IMR-90 (cell line): ENCODE measurements around the gene MYL2. TPM values are rescaled to one million over a fixed set of nuclear protein-coding genes. Genes with fewer than 3 reads are reported as not detected.

Experiments used
- ATAC-seq: fragments of 200-7000 bp; cut with Tn5 transposase; 2 replicates; pipeline ENCODE4 v1.9.1; 2020; ENCODE audit warnings: low read depth, mild to moderate bottlenecking, moderate library complexity
- BruUV-seq: library from RNA; stranded (reverse); fragments of 400-500 nt; replicated peaks from 2 replicates; lab custom pipeline; 2021; lab: Mats Ljungman, UMichigan
- CTCF ChIA-PET: fragments of 300-600 bp; formaldehyde crosslinking; extraction: SDS; loops from one replicate; lab custom pipeline; 2021; ENCODE audit warnings: antibody characterized with exemption; lab: Yijun Ruan, JAX
- POLR2A ChIA-PET: fragments of 300-600 bp; sonication (Branson Sonifier 250); formaldehyde crosslinking; loops from one replicate; lab custom pipeline; 2022; ENCODE audit warnings: antibody characterized with exemption; ENCODE audit not compliant: unreplicated experiment; lab: Charles Lee
- DNase-seq: peaks from one replicate; pipeline ENCODE4 v3.0.0; 2013
- H2AFZ ChIP-seq: replicated peaks from 2 replicates; pipeline ENCODE3; 2013; ENCODE audit warnings: low read length, mild to moderate bottlenecking; ENCODE audit not compliant: poor library complexity
- H2AK5ac ChIP-seq: 2 replicates; pipeline ENCODE4 v1.6.1; 2013; ENCODE audit warnings: low read depth, low read length, inconsistent platforms
- H2AK9ac ChIP-seq: replicated peaks from 2 replicates; pipeline ENCODE3; 2013; ENCODE audit warnings: mild to moderate bottlenecking, low read depth, low read length, moderate library complexity; ENCODE audit not compliant: poor library complexity
- H2BK120ac ChIP-seq: 2 replicates; pipeline ENCODE4 v1.6.1; 2013; ENCODE audit warnings: low read depth, low read length, inconsistent platforms
- H2BK15ac ChIP-seq: 3 replicates; pipeline ENCODE4 v1.6.1; 2013; ENCODE audit warnings: low read depth, low read length, inconsistent platforms
- H2BK20ac ChIP-seq: 2 replicates; pipeline ENCODE4 v1.6.1; 2013; ENCODE audit warnings: low read depth, mild to moderate bottlenecking, inconsistent platforms, low read length, moderate library complexity
- H2BK5ac ChIP-seq: 2 replicates; pipeline ENCODE4 v1.6.1; 2013; ENCODE audit warnings: mild to moderate bottlenecking, low read depth, low read length, inconsistent platforms; ENCODE audit not compliant: poor library complexity, severe bottlenecking
- H3K14ac ChIP-seq: replicated peaks from 2 replicates; pipeline ENCODE4 v1.6.1; 2013; ENCODE audit warnings: low read depth, low read length, inconsistent platforms
- H3K18ac ChIP-seq: 2 replicates; pipeline ENCODE4 v1.6.1; 2013; ENCODE audit warnings: low read depth, low read length, control low read depth
- H3K23ac ChIP-seq: 2 replicates; pipeline ENCODE4 v1.6.1; 2013; ENCODE audit warnings: low read depth, low read length, inconsistent platforms
- H3K27ac ChIP-seq: 2 replicates; pipeline ENCODE4 v1.5.1; 2013; ENCODE audit warnings: mild to moderate bottlenecking, control low read depth, low read length; ENCODE audit not compliant: insufficient read depth
- H3K27me3 ChIP-seq: 2 replicates; pipeline ENCODE4 v1.6.1; 2013; ENCODE audit warnings: low read length; ENCODE audit not compliant: control insufficient read depth, insufficient read depth
- H3K36me3 ChIP-seq: 2 replicates; pipeline ENCODE4 v1.6.1; 2013; ENCODE audit warnings: low read length, mixed read lengths; ENCODE audit not compliant: control insufficient read depth, insufficient read depth
- H3K4ac ChIP-seq: 2 replicates; pipeline ENCODE4 v1.6.1; 2013; ENCODE audit warnings: low read depth, low read length, inconsistent platforms
- H3K4me1 ChIP-seq: 2 replicates; pipeline ENCODE4 v1.6.1; 2013; ENCODE audit warnings: low read length, mixed read lengths; ENCODE audit not compliant: control insufficient read depth, insufficient read depth
- H3K4me2 ChIP-seq: 2 replicates; pipeline ENCODE4 v1.6.1; 2013; ENCODE audit warnings: low read depth, mild to moderate bottlenecking, control low read depth, low read length, moderate library complexity
- H3K4me3 ChIP-seq: 2 replicates; pipeline ENCODE4 v1.5.1; 2013; ENCODE audit warnings: low read depth, mild to moderate bottlenecking, control low read depth, low read length, moderate library complexity; ENCODE audit not compliant: insufficient read depth
- H3K56ac ChIP-seq: 2 replicates; pipeline ENCODE4 v1.6.1; 2013; ENCODE audit warnings: low read length, inconsistent platforms; ENCODE audit not compliant: insufficient read depth; ENCODE audit errors: extremely low read depth
- H3K79me1 ChIP-seq, 2 experiments: 2 replicates each; pipeline ENCODE4 v1.6.1; 2013; ENCODE audit warnings: low read length in 2 of 2, inconsistent platforms in 1 of 2, low read depth in 1 of 2
- H3K9ac ChIP-seq: 2 replicates; pipeline ENCODE4 v1.6.1; 2013; ENCODE audit warnings: low read depth, low read length, control low read depth
- H3K9me1 ChIP-seq: 2 replicates; pipeline ENCODE4 v1.6.1; 2013; ENCODE audit warnings: low read length, inconsistent platforms; ENCODE audit not compliant: insufficient read depth
- H3K9me3 ChIP-seq: 2 replicates; pipeline ENCODE4 v1.6.1; 2013; ENCODE audit warnings: low read length; ENCODE audit not compliant: control insufficient read depth, insufficient read depth
- H4K20me1 ChIP-seq: 2 replicates; pipeline ENCODE4 v1.6.1; 2013; ENCODE audit warnings: low read length, inconsistent platforms; ENCODE audit not compliant: insufficient read depth
- H4K5ac ChIP-seq: 2 replicates; pipeline ENCODE4 v1.6.1; 2013; ENCODE audit warnings: mild to moderate bottlenecking, low read depth, low read length, control low read depth
- H4K8ac ChIP-seq, 2 experiments: 2 replicates each; pipeline ENCODE4 v1.6.1; 2013; ENCODE audit warnings: low read depth in 2 of 2, low read length in 2 of 2, control low read depth in 1 of 2, inconsistent platforms in 1 of 2
- H4K91ac ChIP-seq: 2 replicates; pipeline ENCODE4 v1.6.1; 2013; ENCODE audit warnings: low read depth, low read length, inconsistent platforms; ENCODE audit not compliant: insufficient read depth
- BHLHE40 ChIP-seq: fragments of 150-350 bp; IDR thresholded peaks from 2 replicates; pipeline ENCODE4 v1.6.1; 2016; ENCODE audit warnings: mild to moderate bottlenecking, low read depth, low read length
- CEBPB ChIP-seq: IDR thresholded peaks from 2 replicates; pipeline ENCODE4 v1.6.1; 2012; ENCODE audit warnings: low read depth, low read length, improper control_type of control experiment
- CTCF ChIP-seq: conservative IDR thresholded peaks from 2 replicates; pipeline ENCODE4 v1.5.1; 2012; ENCODE audit warnings: mild to moderate bottlenecking, low read depth, low read length, improper control_type of control experiment
- FOS ChIP-seq: fragments of 150-350 bp; IDR thresholded peaks from 2 replicates; pipeline ENCODE4 v1.6.1; 2016; ENCODE audit warnings: low read depth, low read length
- MAFK ChIP-seq: IDR thresholded peaks from 2 replicates; pipeline ENCODE4 v1.6.1; 2012; ENCODE audit warnings: low read depth, low read length, improper control_type of control experiment
- NFE2L2 ChIP-seq: fragments of 150-350 bp; IDR thresholded peaks from 2 replicates; pipeline ENCODE4 v1.6.1; 2016; ENCODE audit warnings: low read depth, mild to moderate bottlenecking, low read length
- RAD21 ChIP-seq: IDR thresholded peaks from 2 replicates; pipeline ENCODE4 v1.6.1; 2012; ENCODE audit warnings: low read length, improper control_type of control experiment
- RCOR1 ChIP-seq: IDR thresholded peaks from 2 replicates; pipeline ENCODE4 v1.6.1; 2012; ENCODE audit warnings: mild to moderate bottlenecking, low read length, improper control_type of control experiment; ENCODE audit not compliant: insufficient replicate concordance
- RFX5 ChIP-seq: IDR thresholded peaks from 2 replicates; pipeline ENCODE4 v1.8.0; 2012; ENCODE audit warnings: low read depth, mild to moderate bottlenecking, low read length, moderate library complexity
- USF2 ChIP-seq: fragments of 150-350 bp; IDR thresholded peaks from 2 replicates; pipeline ENCODE4 v1.6.1; 2017; ENCODE audit warnings: mild to moderate bottlenecking, antibody characterized with exemption, low read length, low read depth
- WGBS, 2 experiments: methylation state at CpG; one replicate each; pipeline versions ENCODE4 v1.1.5 to v1.1.7; 2013; ENCODE audit warnings: missing lambda C conversion rate in 2 of 2; ENCODE audit not compliant: insufficient read length in 1 of 2; ENCODE audit errors: extremely low coverage in 2 of 2; 5-methylcytosine and 5-hydroxymethylcytosine counted together
- dilution Hi-C: fragments of 300-500 bp; cut with HindIII; formaldehyde crosslinking; loops from one replicate; pipeline ENCODE4 v1.14.3; 2018; ENCODE audit warnings: low sequenced_read_pairs; ENCODE audit not compliant: unreplicated experiment
- in situ Hi-C: fragments of 300-500 bp; cut with MboI; formaldehyde crosslinking; loops from 3 replicates; pipeline ENCODE4 v1.14.3; 2019; ENCODE audit warnings: low sequenced_read_pairs, inconsistent platforms, mixed read lengths
- intact Hi-C: fragments of 100-400 bp; cut with micrococcal nuclease; formaldehyde crosslinking; loops from 2 replicates; pipeline ENCODE4 v1.10.0; 2022
- polyA plus RNA-seq, 3 experiments: library from polyadenylated mRNA; depleted of rRNA; stranded (reverse); fragments of >200 nt; gene quantifications; 2 replicates each; pipeline ENCODE4 v1.2.3, GENCODE V29; 2012; ENCODE audit warnings: low replicate concordance in 1 of 3
- total RNA-seq: library from RNA; depleted of rRNA; stranded (reverse); fragments of >200 nt; gene quantifications from 2 replicates; pipeline ENCODE4 v1.2.3, GENCODE V29; 2012
- TF ChIP-seq, protein P1 (sequence below): fragments of 150-350 bp; IDR thresholded peaks from 2 replicates; pipeline ENCODE4 v1.6.1; 2016; ENCODE audit warnings: low read depth, mild to moderate bottlenecking, low read length, moderate library complexity, borderline replicate concordance

MYL2 gene
- total and polyA plus RNA-seq, 2 of the 4 experiments (the other 2 are of a cell fraction): not detected

GRCh38 chr12:110896559-110896958, 23.8 kb downstream of the MYL2 start:
- Histone ChIP-seq H2AK9ac (no peak overlapping the region), H3K4ac (no peak overlapping the region), H3K18ac (no peak overlapping the region), H4K8ac (no peak overlapping the region), H4K5ac (no peak overlapping the region), H3K14ac (no peak overlapping the region), H2BK120ac (no peak overlapping the region), H3K27ac (no peak overlapping the region), H3K4me2 (no peak overlapping the region), H3K36me3 (no peaks in the 10 kb centered on the region), H2AFZ (no peak overlapping the region), H4K91ac (no peak overlapping the region), H3K79me1 (no peaks in the 10 kb centered on the region), H3K9me3 (no peaks in the 10 kb centered on the region), H2BK5ac (no peak overlapping the region), H2BK15ac (no peak overlapping the region), H2BK20ac (no peak overlapping the region), H3K56ac (no peak overlapping the region), H4K20me1 (no peaks in the 10 kb centered on the region), H3K27me3 (peaks cover 3% of the 10 kb centered on the region; the same call in 1 of the 2 replicates), H3K9me1 (no peaks in the 10 kb centered on the region), H2AK5ac (no peak overlapping the region), H3K23ac (no peak overlapping the region), H3K4me3 (no peak overlapping the region), H3K9ac (no peak overlapping the region), H3K4me1 (no peaks in the 10 kb centered on the region)
- WGBS, 2 experiments: no CpG with 5 or more reads among the region's 3 CpGs
- intact Hi-C loops (loop anchor here (5.0 kb wide), 1 partner anchor 401 kb away; no protein-coding TSS in a partner anchor), dilution Hi-C loops (no loop called here), in situ Hi-C loops (loop anchor here (10.0 kb wide), 1 partner anchor 442 kb away; the partner anchor contains the start of gene ARPC3)
- no peak for ATAC-seq
- no peak for DNase-seq
- TF ChIP-seq, protein P1, sequence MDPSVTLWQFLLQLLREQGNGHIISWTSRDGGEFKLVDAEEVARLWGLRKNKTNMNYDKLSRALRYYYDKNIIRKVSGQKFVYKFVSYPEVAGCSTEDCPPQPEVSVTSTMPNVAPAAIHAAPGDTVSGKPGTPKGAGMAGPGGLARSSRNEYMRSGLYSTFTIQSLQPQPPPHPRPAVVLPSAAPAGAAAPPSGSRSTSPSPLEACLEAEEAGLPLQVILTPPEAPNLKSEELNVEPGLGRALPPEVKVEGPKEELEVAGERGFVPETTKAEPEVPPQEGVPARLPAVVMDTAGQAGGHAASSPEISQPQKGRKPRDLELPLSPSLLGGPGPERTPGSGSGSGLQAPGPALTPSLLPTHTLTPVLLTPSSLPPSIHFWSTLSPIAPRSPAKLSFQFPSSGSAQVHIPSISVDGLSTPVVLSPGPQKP: no peak
- TF ChIP-seq FOS: no peak
- no peak for TF ChIP-seq USF2
- TF ChIP-seq RCOR1: no peak
- no peak for TF ChIP-seq CTCF
- no peak for TF ChIP-seq NFE2L2
- TF ChIP-seq BHLHE40: no peak
- no peak for TF ChIP-seq MAFK
- TF ChIP-seq RAD21: no peak
- TF ChIP-seq CEBPB: no peak
- TF ChIP-seq RFX5: no peak
- ChIA-PET CTCF (interaction anchor here (1.1 kb wide), 1 partner anchor 9 kb away, joined by 5 read pairs; no protein-coding TSS in a partner anchor), POLR2A (no interaction called here)
- BruUV-seq: no TSS peak
